ENCODE measurements around the gene SVBP.
A peak's percentile ranks its signal among the peaks of the same experiment; 100 is the strongest.

Gene SVBP

GRCh38 chr1:42797979-42798378, 19.2 kb downstream of the SVBP start:
- DNase-seq = no peak

GRCh38 chr1:42797414-42797813, 19.8 kb downstream of the SVBP start:
- DNase-seq = no peak

GRCh38 chr1:42793824-42794223, 23.4 kb downstream of the SVBP start:
- no peak for DNase-seq

GRCh38 chr1:42788021-42788420, 29.2 kb downstream of the SVBP start:
- no peak for DNase-seq

- DNase-seq = no peak
These were observed 31.1 kb downstream of the SVBP start for GRCh38 chr1:42786097-42786496.

- DNase-seq = peak; percentile 52
These were observed 32.1 kb downstream of the SVBP start, which contains the start of gene TMEM269 for GRCh38 chr1:42784946-42785693. TMEM269 (plus strand) TSS chr1:42784991; CDS start chr1:42789894, 4,903 bp downstream.

GRCh38 chr1:42784547-42784945, 32.7 kb downstream of the SVBP start:
- DNase-seq = no peak

GRCh38 chr1:42783092-42783491, 34.1 kb downstream of the SVBP start:
- DNase-seq = no peak

- DNase-seq = no peak
These were observed 37.0 kb downstream of the SVBP start for GRCh38 chr1:42780176-42780575.

GRCh38 chr1:42779725-42780124, 37.5 kb downstream of the SVBP start:
- DNase-seq = no peak

- no peak for DNase-seq
These were observed 39.3 kb downstream of the SVBP start for GRCh38 chr1:42777852-42778251.

- DNase-seq = no peak
These were observed 40.7 kb downstream of the SVBP start for GRCh38 chr1:42776502-42776901.

- no peak for DNase-seq
These were observed 42.2 kb downstream of the SVBP start for GRCh38 chr1:42774928-42775526.

- DNase-seq = no peak
These were observed 43.8 kb downstream of the SVBP start for GRCh38 chr1:42773420-42773819.

GRCh38 chr1:42769811-42770210, 47.4 kb downstream of the SVBP start:
- no peak for DNase-seq

- no peak for DNase-seq
These were observed 49.0 kb downstream of the SVBP start for GRCh38 chr1:42768172-42768571.

GRCh38 chr1:42767510-42768000, 49.6 kb downstream of the SVBP start:
- DNase-seq = no peak

GRCh38 chr1:42766741-42767509, 50.3 kb downstream of the SVBP start, which contains the start of the genes C1orf50 and P3H1:
C1orf50 (plus strand) TSS chr1:42767249; CDS start chr1:42767312, 63 bp downstream.
P3H1 (minus strand) TSS chr1:42767028; CDS start chr1:42766971, 57 bp downstream.
- DNase-seq = peak; percentile 100

- DNase-seq = peak; percentile 47
These were observed 51.1 kb downstream of the SVBP start for GRCh38 chr1:42765832-42766740.

- DNase-seq = no peak
These were observed 51.9 kb downstream of the SVBP start for GRCh38 chr1:42765269-42765668.

- no peak for DNase-seq
These were observed 54.9 kb downstream of the SVBP start for GRCh38 chr1:42762269-42762668.

GRCh38 chr1:42761567-42761966, 55.6 kb downstream of the SVBP start:
- DNase-seq = no peak
